Measurements from ENCODE around the gene MATN4.
A peak's percentile ranks its signal among the peaks of the same experiment; 100 is the strongest.
"Not testable (repeated sequence)": the region's sequence is repeated elsewhere in the genome, so short reads cannot be mapped to it uniquely, and the experiment has no call there.

Gene MATN4

GRCh38 chr20:45308117-45308778, at the start of gene MATN4:
Gene MATN4 (minus strand): TSS chr20:45308299. CDS start chr20:45305582, 2,717 bp downstream.
- no peak within 1 kb of the TSS for H3K27ac ChIP-seq
- no peak for DNase-seq (ENCODE audit: low read depth, low spot score)

- no peak for DNase-seq (ENCODE audit: low read depth, low spot score)
- peak overlapping the region; percentile 21 for H3K27ac ChIP-seq
Observed at GRCh38 chr20:45355209-45356084, 47.3 kb upstream of the MATN4 start.

- H3K27ac ChIP-seq = peak overlapping the region; percentile 21
- no peak for DNase-seq (ENCODE audit: low read depth, low spot score)
Observed at GRCh38 chr20:45354423-45355208, 46.5 kb upstream of the MATN4 start.

DNA sequence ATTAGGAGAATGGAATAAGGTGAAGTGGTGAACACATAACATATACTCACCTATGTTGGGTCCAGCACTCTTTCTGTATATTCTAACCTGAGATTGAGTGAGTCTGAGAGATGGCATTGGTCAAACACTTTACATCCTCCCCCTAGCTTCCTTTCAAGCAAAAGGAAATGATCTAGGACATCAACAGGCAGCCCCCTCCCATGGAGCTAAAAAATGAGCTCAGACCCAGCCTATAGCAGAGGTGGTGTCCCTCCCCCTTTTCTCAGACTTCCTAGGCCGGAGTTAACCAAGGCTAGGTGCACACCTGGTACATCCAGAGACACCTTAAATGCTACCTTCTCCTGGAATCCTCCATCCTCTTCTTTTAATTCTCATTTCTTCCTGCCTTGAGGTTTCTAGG, 45.6 kb upstream of the MATN4 start:
- H3K27ac ChIP-seq = no peak overlapping the region

GRCh38 chr20:45352729-45353128, 44.6 kb upstream of the MATN4 start:
- H3K27ac ChIP-seq = no peak overlapping the region
- DNase-seq (ENCODE audit: low read depth, low spot score) = no peak

More for the DNA sequence above, 45.6 kb upstream of the MATN4 start:
- DNase-seq (ENCODE audit: low read depth, low spot score) = no peak

GRCh38 chr20:45350795-45351194, 42.7 kb upstream of the MATN4 start:
- not testable (repeated sequence) for DNase-seq (ENCODE audit: low read depth, low spot score); H3K27ac ChIP-seq

DNA sequence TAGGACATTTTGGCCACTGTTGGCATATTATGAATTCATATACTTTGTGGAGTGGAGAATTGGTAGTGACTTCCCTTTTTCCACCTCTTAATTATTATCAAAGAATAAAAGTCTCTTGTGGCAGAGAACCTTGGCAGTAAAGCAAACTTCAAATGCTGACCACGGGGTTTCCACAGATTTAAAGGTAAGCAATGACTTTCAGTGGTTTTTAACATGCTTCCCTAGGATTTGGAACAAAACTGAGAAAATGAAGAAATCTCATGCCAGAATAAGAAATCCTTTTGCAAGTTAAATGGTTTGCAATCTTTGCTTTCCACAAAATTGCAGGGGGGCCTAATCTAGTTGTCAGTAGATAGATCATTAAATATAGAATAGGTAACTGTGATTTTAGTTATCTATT, 42.1 kb upstream of the MATN4 start:
- DNase-seq (ENCODE audit: low read depth, low spot score) = no peak

GRCh38 chr20:45347936-45348778, 40.1 kb upstream of the MATN4 start, which contains the start of gene SDC4:
Gene SDC4 (minus strand): TSS chr20:45348424. CDS start chr20:45348384, 40 bp downstream.
- H3K27ac ChIP-seq = peak within 1 kb of the TSS; percentile 97
- no peak for DNase-seq (ENCODE audit: low read depth, low spot score)

More for the DNA sequence above, 42.1 kb upstream of the MATN4 start:
- H3K27ac ChIP-seq = no peak overlapping the region

DNA sequence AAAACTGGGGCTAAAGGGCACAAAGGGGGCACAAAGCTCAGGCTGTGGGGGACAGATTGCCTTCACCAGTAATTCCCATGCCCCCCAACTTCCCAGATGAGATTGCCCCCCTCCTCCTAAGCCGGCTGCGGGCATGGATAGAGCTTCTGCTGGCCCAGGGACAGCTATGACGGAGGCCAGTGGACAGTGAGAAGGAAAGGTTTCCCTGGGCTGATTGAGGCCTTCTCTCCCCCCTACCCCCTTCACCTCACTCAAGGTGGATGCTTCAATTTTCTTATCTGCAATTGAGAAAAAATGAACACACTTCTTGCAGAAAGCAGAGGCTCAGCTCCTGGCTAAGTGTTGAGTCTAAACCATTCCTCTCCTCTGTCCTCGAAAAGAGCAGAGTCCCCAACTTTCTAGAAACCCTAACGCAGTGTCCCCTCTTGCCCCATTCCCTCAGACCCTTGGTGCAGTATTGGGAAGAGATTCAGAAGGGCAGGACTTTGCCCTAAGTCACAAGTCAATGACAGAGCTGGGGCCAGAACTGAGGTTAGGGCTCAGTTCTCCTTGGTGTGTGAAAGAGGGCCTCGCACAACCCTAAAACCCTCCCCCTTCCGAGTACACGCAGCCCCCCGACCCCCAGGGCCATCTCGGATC, 39.3 kb upstream of the MATN4 start:
- H3K27ac ChIP-seq = peak overlapping the region; percentile 97
- DNase-seq (ENCODE audit: low read depth, low spot score) = no peak

GRCh38 chr20:45346851-45347250, 38.8 kb upstream of the MATN4 start:
- H3K27ac ChIP-seq = peak overlapping the region; percentile 97
- DNase-seq (ENCODE audit: low read depth, low spot score) = no peak

DNA sequence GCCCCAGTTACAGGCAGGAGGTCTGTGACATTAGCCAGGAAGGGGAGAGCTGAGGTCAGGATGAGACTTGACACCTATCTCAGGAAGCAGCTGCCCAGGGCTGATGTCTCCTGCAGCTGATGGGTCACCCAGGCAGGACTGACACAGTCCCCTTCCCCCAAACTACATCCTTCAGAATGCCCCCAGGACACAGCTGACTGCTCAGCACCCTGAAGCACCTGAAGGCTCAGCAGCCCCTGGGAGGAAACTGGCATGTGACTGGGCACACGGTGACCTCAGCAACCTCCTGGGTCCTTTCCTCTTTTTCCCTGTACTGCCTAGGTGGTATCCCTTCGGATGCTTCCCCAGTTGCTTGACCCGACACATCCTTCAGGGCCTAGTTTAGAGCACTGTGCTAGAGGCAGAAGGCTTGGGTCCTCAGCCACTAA, 38.2 kb upstream of the MATN4 start:
- DNase-seq (ENCODE audit: low read depth, low spot score) = no peak
- peak overlapping the region; percentile 97 for H3K27ac ChIP-seq

GRCh38 chr20:45345104-45345936, 37.2 kb upstream of the MATN4 start:
- no peak for DNase-seq (ENCODE audit: low read depth, low spot score)
- H3K27ac ChIP-seq = peak overlapping the region; percentile 97

DNA sequence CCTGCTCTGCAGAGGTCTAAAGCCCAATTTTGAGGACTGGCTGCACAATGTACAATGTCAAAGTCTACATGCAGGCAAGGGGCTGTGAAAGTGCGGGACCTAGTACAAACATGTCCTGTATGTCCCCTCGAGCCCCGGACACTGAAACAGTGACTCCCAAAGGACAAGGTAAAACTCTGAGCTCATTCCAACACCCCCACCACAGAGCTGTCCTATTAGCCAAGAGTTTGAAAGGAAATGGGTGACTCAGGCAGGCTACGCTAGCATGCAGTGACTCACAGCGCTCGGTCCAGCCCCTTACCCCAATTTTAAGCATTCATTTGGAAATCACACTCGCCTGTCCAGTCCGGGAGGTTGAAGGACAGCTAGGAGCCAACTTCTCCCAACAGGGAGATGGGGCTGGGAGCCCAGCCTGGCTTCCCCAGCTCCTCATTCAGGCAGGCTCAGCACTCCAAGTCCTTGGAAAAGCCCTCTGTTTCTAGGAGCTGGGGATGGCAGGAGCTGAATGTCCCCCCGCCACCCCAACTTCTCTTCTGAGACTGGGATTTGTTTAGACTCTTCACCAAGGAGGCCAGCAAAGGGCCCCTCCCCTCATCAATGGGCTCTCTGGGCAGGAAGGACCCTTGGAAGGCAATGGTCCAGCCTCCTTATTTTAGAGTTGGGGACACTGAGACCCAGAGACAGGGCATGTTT, 36.2 kb upstream of the MATN4 start:
- peak overlapping the region; percentile 97 for H3K27ac ChIP-seq
- no peak for DNase-seq (ENCODE audit: low read depth, low spot score)

DNA sequence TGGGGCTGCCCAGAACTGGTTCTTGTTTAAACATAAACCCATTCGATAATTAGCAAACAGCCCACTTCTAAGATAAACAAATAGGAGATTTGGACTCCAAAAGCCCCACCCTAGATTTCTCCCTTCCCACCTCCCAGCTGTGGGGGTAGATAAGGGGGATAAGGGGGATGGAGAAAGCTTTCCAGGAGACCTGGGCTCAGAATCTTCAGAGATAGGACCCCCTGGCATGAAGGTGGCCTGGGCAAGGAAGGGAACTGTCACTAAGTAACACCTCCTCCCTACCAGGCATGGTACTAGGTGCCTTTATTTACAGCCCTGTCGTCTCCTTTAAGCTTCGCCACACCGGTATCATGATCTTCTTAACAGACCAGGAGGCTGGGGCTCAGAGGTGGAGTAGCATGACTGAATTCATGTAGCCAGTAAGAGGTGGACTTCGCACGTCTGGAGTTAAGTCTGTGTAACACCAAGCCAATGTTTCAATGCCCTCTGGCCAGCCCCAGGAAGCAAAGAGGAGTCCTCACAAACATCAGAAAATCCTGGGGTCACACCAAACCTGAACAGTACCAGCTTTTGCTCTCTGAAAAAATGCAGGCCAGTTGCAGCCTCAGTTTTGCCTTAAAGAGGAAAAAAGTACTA, 35.6 kb upstream of the MATN4 start:
- no peak for DNase-seq (ENCODE audit: low read depth, low spot score)
- peak overlapping the region; percentile 97 for H3K27ac ChIP-seq

DNA sequence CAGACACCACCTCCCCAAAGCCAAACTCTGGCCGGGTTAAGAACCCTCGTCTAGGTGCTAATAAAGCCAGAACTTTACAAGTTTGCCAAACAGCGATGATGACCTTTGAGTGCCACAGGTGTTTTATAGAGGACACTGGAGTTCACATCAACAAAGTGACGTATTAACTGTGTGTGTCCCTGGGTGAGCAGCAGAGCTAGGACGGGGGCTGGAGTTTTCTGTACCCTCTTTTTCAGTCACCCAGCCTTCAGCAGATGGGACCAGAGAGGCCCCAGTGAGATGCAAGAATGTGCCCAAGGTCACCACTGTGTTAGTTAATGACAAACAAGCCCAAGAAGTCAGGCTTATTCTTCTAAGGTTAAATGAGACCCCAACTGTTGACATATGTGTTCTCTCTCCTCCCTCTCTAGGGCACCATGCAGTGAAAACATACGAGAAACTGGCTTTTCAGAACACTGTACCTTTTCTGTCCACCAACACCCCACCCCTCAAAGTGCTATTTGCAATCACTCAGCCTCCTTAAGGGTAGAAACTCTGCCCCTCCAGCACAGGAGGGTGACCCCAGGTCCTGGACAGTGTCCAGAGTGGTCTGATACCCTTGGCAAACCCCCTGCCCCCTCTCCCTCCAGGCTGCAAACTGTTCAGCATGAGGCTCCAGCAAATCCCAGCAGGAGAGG, 34.9 kb upstream of the MATN4 start:
- DNase-seq (ENCODE audit: low read depth, low spot score) = no peak
- H3K27ac ChIP-seq = peak overlapping the region; percentile 97

DNA sequence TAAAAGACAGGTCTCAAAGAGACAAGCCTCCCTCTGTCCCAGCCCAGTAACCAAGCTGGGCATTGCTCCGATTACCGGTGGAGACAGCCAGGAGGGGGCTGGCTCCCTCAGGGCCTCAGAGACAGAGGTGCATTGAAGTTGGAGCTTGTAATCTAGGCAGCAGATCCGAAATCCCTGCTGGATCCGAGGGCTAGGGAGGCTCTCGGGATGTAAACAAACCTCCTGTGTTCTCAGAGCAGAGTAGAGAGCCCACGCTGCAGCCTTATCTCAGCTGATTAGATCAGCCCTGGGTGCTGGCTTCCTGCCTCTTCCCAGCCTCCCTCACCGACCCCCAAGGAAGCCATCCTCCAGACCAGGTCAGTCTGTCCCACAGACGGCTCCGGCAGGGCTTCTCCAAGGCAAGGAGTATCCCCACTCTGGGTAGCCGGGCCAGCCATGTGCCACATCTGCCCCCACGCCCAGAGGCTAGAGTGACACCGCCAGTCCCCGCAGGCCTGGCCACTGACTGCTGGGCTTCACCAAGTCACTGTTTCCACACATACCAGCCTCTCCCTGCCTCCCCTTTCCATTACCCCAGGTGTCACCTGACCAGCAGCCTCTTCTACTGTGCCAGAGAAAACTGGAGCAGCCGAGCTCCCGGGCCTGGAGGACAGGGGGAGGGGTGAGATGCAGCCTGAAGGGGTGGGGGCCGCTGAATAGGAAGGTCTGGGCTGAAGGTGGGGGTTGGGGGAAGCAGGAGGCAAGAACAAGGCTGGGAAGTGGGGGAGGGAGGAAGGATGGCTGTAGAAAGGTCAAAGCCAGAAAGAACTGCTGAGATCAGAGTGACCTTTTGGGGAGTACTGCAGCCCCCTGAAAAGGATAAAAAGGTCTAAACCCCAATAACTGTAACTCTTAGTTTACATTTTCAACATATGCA, 34.1 kb upstream of the MATN4 start:
- no peak for DNase-seq (ENCODE audit: low read depth, low spot score)
- H3K27ac ChIP-seq = peak overlapping the region; percentile 97

All from epithelial cell of prostate (primary cell).